ENCODE measurements around the gene GH1.
"Not testable (repeated sequence)": the region's sequence is repeated elsewhere in the genome, so short reads cannot be mapped to it uniquely, and the experiment has no call there.

Gene GH1

GRCh38 chr17:63925615-63926014 is 7.0 kb upstream of the GH1 start:
- no peak for DNase-seq

DNA sequence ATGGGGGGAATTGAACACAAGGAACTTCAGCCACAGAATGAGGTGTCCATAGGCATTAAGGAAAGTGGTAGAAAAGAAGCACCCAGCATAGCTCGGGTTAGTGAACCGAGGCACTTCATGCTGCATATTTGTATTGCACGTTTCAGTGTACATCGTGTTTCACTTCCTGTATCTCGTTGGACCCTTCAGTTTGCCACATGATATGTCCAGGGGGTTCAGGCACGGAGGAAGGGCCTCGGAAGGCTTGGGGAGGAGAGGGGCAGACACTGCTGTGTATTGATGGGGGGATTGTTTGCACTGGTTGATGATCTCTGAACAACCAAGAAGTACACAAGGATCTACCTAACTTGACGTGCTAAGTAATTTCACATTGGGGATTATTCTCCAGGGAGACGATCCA is 3.8 kb upstream of the GH1 start:
- not testable (repeated sequence) for DNase-seq

- not testable (repeated sequence) for DNase-seq
Observed at GRCh38 chr17:63920779-63921178, 2.1 kb upstream of the GH1 start.

- not testable (repeated sequence) for DNase-seq
Observed at GRCh38 chr17:63920050-63920449, 1.4 kb upstream of the GH1 start.

DNA sequence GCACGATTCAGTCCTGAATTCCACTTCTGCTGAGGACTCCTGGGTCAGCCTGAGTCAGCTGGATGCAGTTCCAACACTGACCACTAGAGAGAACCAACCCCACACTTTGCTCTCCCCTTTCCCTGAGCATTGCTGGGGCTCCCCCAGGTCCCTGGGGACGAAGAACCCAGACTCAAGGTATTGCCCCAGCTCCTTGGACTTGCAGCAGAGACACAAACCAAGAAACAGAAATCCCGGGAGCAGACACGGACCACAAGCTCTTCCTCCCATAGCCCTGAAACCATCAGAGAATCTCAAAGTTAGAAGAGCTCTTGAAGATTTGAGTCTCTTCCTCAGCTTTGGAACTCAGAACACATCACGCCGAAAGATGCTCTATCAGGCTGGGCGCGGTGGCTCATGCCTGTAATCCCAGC is 678 bp upstream of the GH1 start:
- peak; percentile 67 for DNase-seq

GRCh38 chr17:63918305-63918704 is 334 bp downstream of the GH1 start:
- no peak for DNase-seq

DNA sequence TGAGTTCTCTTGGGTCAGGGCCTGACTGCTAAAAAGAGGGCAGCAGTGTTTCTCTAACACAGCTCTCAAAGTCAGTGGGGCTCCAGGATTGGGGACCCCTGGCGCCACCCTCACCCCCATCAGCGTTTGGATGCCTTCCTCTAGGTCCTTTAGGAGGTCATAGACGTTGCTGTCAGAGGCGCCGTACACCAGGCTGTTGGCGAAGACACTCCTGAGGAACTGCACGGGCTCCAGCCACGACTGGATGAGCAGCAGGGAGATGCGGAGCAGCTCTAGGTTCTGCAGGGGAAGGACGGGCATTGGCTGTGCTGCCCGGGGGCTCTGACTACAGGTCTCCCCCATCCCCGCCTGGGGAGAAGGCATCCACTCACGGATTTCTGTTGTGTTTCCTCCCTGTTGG is 993 bp downstream of the GH1 start:
- no peak for DNase-seq

DNA sequence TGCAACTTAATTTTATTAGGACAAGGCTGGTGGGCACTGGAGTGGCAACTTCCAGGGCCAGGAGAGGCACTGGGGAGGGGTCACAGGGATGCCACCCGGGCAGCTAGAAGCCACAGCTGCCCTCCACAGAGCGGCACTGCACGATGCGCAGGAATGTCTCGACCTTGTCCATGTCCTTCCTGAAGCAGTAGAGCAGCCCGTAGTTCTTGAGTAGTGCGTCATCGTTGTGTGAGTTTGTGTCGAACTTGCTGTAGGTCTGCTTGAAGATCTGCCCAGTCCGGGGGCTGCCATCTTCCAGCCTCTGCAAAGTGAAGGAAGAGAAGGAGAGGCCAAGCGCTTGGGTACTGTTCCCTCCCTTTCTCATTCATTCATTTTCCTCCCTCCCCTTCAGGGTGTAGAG is 1.4 kb downstream of the GH1 start:
- not testable (repeated sequence) for DNase-seq

GRCh38 chr17:63916566-63917185 is 2.0 kb downstream of the GH1 start:
- no peak for DNase-seq

DNA sequence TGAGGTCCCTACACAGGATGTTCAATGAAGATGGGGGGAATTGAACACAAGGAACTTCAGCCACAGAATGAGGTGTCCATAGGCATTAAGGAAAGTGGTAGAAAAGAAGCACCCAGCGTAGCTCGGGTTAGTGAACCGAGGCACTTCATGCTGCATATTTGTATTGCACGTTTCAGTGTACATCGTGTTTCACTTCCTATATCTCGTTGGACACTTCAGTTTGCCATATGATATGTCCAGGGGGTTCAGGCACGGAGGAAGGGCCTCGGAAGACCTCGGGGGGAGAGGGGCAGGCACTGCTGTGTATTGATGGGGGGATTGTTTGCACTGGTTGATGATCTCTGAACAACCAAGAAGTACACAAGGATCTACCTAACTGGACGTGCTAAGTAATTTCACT is 2.9 kb downstream of the GH1 start:
- DNase-seq, result not testable (repeated sequence)

GRCh38 chr17:63914471-63914870 is 4.2 kb downstream of the GH1 start:
- DNase-seq, result no peak

- peak; percentile 47 for DNase-seq
Observed at GRCh38 chr17:63911657-63912100, 7.0 kb downstream of the GH1 start.

DNA sequence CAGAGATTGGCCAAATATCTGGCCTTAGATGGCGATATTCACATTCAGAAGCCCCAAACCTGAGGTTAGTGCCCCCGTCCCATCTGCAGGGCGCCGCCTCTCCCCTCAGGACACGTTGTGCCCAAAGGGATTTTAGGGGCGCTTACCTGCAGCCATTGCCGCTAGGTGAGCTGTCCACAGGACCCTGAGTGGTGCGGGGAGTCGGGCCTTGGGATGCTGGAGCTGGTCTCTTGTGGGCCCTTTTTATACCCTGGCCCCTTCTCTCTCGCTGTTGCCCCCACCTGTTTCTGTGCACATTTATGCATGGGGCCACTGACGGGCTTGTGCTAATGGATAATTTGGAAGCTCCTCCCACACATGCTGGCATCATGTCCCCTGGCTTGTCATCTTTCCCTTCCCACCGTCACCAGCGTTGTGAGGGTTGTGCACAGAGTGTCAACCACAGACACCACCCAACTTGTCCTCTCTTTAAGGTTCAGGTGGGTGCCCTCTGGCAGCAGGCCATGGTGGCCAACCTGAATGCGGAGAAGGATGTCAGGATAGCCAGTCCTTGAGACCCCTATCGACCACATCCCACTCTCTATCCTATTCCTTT is 7.5 kb downstream of the GH1 start, which contains the start of gene CSHL1:
Gene CSHL1 (minus strand): TSS at position 218 of the 595 bp plus-strand sequence. CDS start 62 bp downstream, at position 156.
- DNase-seq, result no peak

DNA sequence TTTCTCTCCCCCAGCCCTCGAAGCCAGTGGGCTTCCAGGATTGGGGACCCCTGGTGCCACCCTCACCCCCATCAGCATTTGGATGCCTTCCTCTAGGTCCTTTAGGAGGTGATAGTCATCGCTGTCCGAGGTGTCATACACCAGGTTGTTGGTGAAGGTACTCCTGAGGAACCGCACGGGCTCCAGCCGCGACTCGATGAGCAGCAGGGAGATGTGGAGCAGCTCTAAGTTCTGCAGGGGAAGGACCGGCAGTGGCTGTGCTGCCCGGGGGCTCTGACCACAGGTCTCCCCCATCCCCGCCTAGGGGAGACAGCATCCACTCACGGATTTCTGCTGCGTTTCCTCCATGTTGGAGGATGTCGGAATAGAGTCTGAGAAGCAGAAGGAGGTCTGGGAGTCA is 8.5 kb downstream of the GH1 start:
- no peak for DNase-seq

DNA sequence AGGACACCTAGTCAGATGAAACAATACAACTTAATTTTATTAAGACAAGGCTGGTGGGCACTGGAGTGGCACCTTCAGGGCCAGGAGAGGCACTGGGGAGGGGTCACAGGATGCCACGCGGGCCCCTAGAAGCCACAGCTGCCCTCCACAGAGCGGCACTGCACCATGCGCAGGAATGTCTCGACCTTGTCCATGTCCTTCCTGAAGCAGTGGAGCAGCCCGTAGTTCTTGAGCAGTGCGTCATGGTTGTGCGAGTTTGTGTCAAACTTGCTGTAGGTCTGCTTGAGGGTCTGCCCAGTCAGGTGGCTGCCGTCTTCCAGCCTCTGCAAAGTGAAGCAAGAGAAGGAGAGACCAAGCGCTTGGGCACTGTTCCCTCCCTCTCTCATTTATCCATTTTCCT is 9.1 kb downstream of the GH1 start:
- DNase-seq, result not testable (repeated sequence)

DNA sequence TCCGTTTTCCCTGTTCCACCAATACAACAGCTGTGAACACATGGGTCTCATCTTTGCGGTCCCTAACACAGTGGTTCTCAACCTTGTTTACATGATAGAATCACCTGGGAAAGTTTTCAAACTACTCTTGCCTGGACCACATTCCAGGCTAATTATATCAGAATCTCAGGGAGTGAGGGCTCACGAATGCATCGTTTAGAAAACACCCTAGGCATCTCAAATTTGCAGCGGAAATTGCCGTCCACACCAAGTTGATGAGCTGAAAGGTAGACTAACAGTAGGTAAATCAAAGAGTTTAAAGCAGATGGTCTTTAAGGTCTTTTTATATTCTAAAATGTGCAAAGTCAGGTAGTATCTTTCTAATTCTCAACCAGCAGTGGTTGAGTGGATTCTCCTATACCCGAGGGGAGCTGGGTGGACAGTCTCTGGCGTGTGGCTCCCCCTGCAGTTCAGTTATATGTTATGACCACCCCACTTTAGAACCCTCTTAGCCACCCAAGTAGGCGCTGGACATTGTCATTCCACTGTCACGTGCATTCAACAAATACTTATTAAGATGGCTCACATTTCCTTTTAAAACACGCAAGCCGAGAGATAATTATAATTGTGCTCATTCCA is 11.4 kb downstream of the GH1 start:
- not testable (repeated sequence) for DNase-seq

DNA sequence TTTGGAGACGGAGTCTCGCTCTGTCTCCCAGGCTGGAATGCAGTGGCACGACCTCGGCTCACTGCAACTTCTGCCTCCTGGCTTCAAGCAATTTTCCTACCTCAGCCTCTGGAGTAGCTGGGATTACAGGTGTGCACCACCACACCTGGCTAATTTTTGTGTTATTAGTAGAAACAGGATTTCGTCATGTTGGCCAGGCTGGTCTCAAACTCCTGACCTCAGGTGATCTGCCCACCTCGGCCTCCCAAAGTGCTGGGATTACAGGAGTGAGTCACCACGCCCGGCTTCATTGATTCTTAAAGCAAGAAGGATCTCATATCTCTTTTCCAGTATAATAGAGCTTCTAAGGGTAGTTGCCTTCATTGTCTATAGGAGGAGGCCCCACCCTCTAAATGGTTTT is 13.8 kb downstream of the GH1 start:
- not testable (repeated sequence) for DNase-seq

GRCh38 chr17:63903787-63904201 is 14.8 kb downstream of the GH1 start:
- peak; percentile 26 for DNase-seq

- not testable (repeated sequence) for DNase-seq
Observed at GRCh38 chr17:63901971-63902370, 16.7 kb downstream of the GH1 start.

DNA sequence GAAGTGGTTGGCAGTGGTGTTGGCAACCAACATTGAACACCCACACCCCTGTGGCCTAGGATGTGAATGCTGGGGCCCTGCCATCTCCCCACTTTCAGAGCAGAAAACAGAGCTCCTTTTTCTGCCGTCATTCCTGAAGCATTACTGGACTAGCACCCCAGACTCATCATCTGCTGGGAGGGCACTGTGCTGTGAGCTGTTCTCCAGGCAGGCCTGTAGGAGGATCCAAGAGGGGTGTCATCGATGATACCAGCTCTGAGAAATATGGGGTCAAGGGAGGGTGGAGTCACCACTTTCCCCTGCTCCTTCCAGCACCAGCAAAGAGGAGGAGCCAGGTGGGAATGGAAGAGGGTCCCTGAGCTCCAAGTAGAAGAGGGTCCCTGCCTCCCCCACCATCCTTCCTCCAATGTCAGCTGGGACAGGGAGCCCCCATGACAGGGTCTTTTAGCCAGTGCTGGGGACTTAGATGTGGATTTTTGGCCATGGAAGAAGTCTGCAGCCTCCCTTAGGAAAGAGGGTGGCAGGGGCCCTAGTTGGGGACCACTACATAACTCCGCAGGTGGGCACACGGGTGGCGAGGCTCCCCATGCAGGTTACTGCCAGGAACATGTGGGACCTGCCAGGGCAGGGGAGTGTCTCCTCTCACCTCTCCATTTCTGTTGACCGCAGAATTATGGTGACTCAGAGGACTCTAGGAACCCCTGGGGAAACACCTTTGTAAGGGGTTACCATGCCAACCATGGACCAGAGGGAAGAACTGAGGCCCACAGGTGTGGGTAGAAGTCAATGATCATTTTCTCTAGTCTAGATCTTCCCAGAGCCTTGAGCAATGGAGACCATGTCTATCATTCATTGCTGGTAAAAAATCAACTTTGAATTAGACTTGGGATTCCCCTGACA is 19.5 kb downstream of the GH1 start:
- not testable (repeated sequence) for DNase-seq

DNA sequence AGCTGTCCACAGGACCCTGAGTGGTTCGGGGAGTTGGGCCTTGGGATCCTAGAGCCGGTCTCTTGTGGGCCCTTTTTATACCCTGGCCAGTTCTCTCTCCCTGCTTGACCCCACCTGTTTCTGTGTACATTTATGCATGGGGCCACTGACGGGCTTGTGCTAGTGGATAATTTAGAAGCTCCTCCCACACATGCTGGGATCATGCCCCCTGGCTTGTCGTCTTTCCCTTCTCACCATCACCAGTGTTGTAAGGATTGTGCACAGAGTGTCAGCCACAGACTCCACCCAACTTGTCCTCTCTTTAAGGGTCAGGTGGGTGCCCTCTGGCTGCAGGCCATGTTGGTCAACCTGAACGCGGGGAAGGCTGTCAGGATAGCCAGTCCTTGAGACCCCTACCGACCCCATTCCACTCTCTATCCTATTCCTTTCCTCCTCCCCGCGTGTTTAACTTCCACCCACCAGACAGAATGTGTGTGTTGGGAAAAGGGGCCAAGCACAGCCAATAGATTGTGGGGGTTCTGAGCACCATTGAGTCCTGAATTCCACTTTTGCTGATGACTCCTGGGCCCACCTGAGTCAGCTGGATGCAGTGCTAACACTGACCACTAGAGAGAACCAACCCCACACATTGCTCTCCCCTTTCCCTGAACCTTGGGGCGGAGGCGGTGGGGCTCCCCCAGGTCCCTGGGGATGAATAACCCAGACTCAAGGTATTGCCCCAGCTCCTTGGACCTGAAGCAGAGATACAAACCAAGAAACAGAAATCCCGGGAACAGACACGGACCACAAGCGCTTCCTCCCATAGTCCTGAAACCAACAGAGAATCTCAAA is 21.9 kb downstream of the GH1 start, which contains the start of gene CSH1:
Gene CSH1 (minus strand): TSS at position 51 of the 831 bp plus-strand sequence. CDS start 63 bp downstream, outside the sequence.
- DNase-seq, result not testable (repeated sequence)

GRCh38 chr17:63894821-63895220 is 23.8 kb downstream of the GH1 start:
- DNase-seq, result not testable (repeated sequence)

Measured in effector CD4-positive, alpha-beta T cell (primary cell).